Heart left ventricle (tissue), 16 donors: ENCODE measurements around the gene EIF1. TPM values are rescaled to one million over a fixed set of nuclear protein-coding genes. Genes with fewer than 3 reads are reported as not detected.

ENCODE experiments used
- ATAC-seq, 4 donors: fragments of 200-7000 bp; cut with Tn5 transposase; one replicate each; pipeline ENCODE4 v1.9.1; 2020 to 2022; ENCODE audit warnings: moderate library complexity in 4 of 4, mild to moderate bottlenecking in 3 of 4, moderate number of reproducible peaks in 1 of 4
- DNase-seq, 5 donors: peaks; one replicate each; pipeline ENCODE4 v3.0.0-alpha.2; 2020
- H3K27ac ChIP-seq, 12 donors: fragments of 200-600 bp; sonication (generic) in 4 of 12; one replicate each; pipeline versions ENCODE4 v1.5.0 to v1.8.0; 2016 to 2022; ENCODE audit warnings: mild to moderate bottlenecking in 2 of 12
- H3K27me3 ChIP-seq, 9 donors: fragments of 200-600 bp; sonication (generic) in 2 of 9; one replicate each; pipeline versions ENCODE4 v1.5.1 to v1.8.0; 2016 to 2022; ENCODE audit warnings: mild to moderate bottlenecking in 3 of 9
- H3K36me3 ChIP-seq, 9 donors: fragments of 200-600 bp; sonication (generic) in 2 of 9; one replicate each; pipeline versions ENCODE4 v1.5.0 to v1.8.0; 2018 to 2022; ENCODE audit warnings: mild to moderate bottlenecking in 2 of 9
- H3K4me1 ChIP-seq, 12 donors: fragments of 200-600 bp; sonication (generic) in 4 of 12; one replicate each; pipeline versions ENCODE4 v1.5.0 to v1.8.0; 2016 to 2022; ENCODE audit warnings: mild to moderate bottlenecking in 3 of 12
- H3K4me3 ChIP-seq, 12 donors: fragments of 200-600 bp; sonication (generic) in 4 of 12; one replicate each; pipeline versions ENCODE4 v1.5.0 to v1.8.0; 2017 to 2022; ENCODE audit warnings: mild to moderate bottlenecking in 9 of 12, moderate library complexity in 4 of 12
- H3K9me3 ChIP-seq, 12 donors: fragments of 200-600 bp; sonication (generic) in 4 of 12; one replicate each; pipeline versions ENCODE4 v1.5.0 to v1.8.0; 2016 to 2022; ENCODE audit warnings: mild to moderate bottlenecking in 1 of 12
- POLR2A ChIP-seq, 2 donors: fragments of 450-650 bp; IDR thresholded peaks; one replicate each; pipeline ENCODE4 v1.6.1; 2017; ENCODE audit warnings: antibody characterized with exemption in 2 of 2, mild to moderate bottlenecking in 2 of 2, moderate library complexity in 2 of 2
- WGBS, 4 donors: extraction: QIAGEN DNeasy Blood & Tissue Kit in 2 of 4; methylation state at CpG; one replicate each; pipeline versions ENCODE4 v1.1.5 to v1.1.7; 2013 to 2018; 5-methylcytosine and 5-hydroxymethylcytosine counted together
- intact Hi-C, 10 donors: fragments of 100-400 bp; cut with DNase I; formaldehyde crosslinking; loops; one replicate each; pipeline versions ENCODE4 v1.11.1 to v1.14.2; 2022
- polyA plus RNA-seq, 2 donors: library from polyadenylated mRNA; stranded (reverse); fragments of 200-250 nt; gene quantifications; one replicate each; pipeline ENCODE4 v1.2.3, GENCODE V29; 2013
- total RNA-seq, 9 donors: library from RNA; depleted of rRNA in 2 of 9; stranded (reverse); fragments of >200 nt in 2 of 9; fragmentation: NEBNext Ultra II Directional in 3 of 9; extraction: Animal tissue kit (Norgen Biotek cat#: 25700) in 3 of 9; gene quantifications; one replicate each; pipeline versions ENCODE4 v1.1.0 to v1.2.4, GENCODE V29; 2016 to 2023
- TF ChIP-seq, protein P1 (sequence below), 12 donors: fragments of 200-600 bp; sonication (generic) in 4 of 12; IDR thresholded peaks; one replicate each; pipeline versions ENCODE4 v1.5.0 to v1.8.0; 2018 to 2022; ENCODE audit warnings: antibody characterized with exemption in 12 of 12, mild to moderate bottlenecking in 5 of 12
- donor health status: ischemic (EF 13 %, LVEDD 7.1; RV severe dilation, severe dysfunction).
- donor health status: healthy with polysubstance abuse.
- donor health status: DM: no; HTN: yes; CAD: no.
- donor health status: DM: no; HTN: no; CAD: no.
- donor health status: ischemic (EF 25% LVEDD 6.9; RV normal size, moderate dysfunction).
- donor health status: ischemic (EF 25% LVEDD 5.7; RV mildly dilated, moderate dysfunction).
- donor health status: healthy.
- donor health status: DM: yes; HTN: yes; CAD: no.
- donor health status: ischemic (EF 35%, LVEDD 5.7; RV mildly dilated, moderate dysfunction).
- donor health status: nonischemic (EF 11% LVEDD 7.7; RV severe dilation, severe dysfunction).
- donor health status: DM: yes; HTN: yes; CAD: no.
- donor health status: PGD.
- donor health status: ischemic (EF 29% LVEDD 5.4; RV normal size, mild dysfunction).
- donor health status: nonischemic (EF 23%, LVEDD 6.1; RV moderate dilation, normal function).

Gene EIF1
- total and polyA plus RNA-seq, 11 donors: 402 to 1,338 (median 1,111) TPM

DNA sequence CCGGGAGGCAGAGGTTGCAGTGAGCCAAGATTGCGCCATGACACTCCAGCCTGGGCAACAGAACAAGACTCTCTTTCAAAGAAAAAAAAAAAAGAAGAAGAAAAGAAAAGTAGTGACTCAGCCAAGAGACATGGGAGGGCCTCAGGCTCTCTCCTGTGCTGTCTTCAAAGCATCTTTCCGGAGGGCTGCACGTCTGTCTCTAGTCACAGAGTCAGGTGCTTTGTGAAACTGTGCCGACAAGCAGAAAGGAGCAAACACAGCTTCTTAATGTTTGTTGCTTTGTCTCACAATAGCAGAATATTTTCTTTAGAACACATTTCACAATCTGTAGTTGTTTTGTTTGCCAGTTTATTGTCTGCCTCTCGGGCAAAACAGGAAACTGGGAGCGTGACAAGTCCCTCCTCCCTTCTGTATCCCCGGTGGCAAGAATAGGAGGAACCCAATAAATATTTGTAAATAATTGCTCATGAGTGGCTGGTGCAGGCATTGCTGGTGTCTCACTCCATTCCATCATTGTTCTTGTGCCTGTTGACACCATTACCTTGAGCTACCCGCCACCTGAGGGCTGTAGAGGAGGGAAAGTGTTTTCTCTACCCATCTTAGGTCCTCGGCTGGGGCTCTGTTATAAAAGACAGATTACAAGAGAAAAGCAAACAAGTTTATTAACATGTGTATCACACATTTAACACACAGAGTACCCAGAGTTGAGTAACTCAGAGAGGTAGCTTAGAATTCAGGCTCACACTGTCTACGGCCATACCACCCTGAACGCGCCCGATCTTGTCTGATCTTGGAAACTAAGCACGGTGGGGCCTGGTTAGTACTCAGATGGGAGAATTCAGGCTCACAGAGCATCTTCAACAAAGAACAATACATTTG lies 29.0 kb downstream of the EIF1 start:
- peaks cover 0 to 12% (median 0%) of the 10 kb centered on the region in 12 donors for H3K4me1 ChIP-seq
- DNase-seq (no peak), ATAC-seq (no peak)
- TF ChIP-seq, protein P1, sequence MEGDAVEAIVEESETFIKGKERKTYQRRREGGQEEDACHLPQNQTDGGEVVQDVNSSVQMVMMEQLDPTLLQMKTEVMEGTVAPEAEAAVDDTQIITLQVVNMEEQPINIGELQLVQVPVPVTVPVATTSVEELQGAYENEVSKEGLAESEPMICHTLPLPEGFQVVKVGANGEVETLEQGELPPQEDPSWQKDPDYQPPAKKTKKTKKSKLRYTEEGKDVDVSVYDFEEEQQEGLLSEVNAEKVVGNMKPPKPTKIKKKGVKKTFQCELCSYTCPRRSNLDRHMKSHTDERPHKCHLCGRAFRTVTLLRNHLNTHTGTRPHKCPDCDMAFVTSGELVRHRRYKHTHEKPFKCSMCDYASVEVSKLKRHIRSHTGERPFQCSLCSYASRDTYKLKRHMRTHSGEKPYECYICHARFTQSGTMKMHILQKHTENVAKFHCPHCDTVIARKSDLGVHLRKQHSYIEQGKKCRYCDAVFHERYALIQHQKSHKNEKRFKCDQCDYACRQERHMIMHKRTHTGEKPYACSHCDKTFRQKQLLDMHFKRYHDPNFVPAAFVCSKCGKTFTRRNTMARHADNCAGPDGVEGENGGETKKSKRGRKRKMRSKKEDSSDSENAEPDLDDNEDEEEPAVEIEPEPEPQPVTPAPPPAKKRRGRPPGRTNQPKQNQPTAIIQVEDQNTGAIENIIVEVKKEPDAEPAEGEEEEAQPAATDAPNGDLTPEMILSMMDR (IDR thresholded peaks at IDR 0.05): no peak
- no peak for TF ChIP-seq POLR2A (IDR thresholded peaks at IDR 0.05)
- intact Hi-C loops: no loop called here
- H3K36me3 ChIP-seq: no peaks in the 10 kb centered on the region
- H3K9me3 ChIP-seq: no peaks in the 10 kb centered on the region
- no peak overlapping the region for H3K4me3 ChIP-seq
- H3K27me3 ChIP-seq: no peaks in the 10 kb centered on the region
- WGBS, 4 donors: 69 to 72% (median 72%) methylated on average over 15 of the region's 15 CpGs
- H3K27ac ChIP-seq: no peak overlapping the region

DNA sequence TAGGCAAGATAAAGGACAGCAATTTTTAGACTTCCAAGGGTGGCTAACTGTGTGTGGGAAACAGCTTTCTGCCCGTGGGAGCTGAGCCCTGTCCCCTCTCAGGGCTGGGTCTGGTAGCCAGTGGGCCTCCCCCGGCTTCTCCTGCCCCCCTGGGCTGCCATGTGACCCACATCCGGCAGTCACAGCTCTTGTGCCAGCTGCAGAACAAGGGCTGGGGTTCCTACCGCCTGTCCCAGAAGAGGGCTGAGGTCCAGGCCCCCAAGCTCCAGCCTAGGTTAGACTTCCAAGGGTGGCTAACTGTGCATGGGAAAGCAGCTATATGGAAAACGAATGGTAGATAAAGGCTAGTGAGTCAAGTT lies 29.6 kb downstream of the EIF1 start:
- WGBS, 4 donors: 44 to 62% (median 56%) methylated on average over 4 to 5 of the region's 5 CpGs
- Histone ChIP-seq H3K4me3 (no peak overlapping the region), H3K4me1 (peaks cover 0 to 12% (median 0%) of the 10 kb centered on the region in 12 donors), H3K36me3 (no peaks in the 10 kb centered on the region), H3K27me3 (no peaks in the 10 kb centered on the region), H3K9me3 (no peaks in the 10 kb centered on the region), H3K27ac (no peak overlapping the region)
- no peak for ATAC-seq
- no peak for DNase-seq
- intact Hi-C loops: no loop called here
- TF ChIP-seq POLR2A (IDR thresholded peaks at IDR 0.05): no peak
- TF ChIP-seq, protein P1 (IDR thresholded peaks at IDR 0.05): no peak

DNA sequence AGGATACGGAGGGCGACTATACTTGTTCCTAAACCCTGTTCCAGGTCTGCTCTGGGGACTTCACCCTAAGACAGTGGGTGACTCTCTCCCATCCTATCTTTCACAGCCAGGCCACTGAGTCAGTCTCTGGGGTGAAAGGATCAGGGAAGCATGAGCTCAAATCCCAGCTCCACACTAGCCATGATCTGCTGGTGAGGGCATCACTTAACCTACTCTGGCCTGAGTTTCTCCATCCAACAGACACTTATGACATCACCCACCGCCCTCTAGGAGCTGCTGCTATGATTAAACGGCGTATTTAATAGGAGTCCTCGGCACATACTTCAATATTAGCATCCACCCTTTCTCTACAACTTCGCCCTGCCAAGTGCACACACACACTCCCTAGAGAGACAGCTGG lies 33.5 kb downstream of the EIF1 start:
- H3K4me3 ChIP-seq: no peak overlapping the region
- WGBS, 4 donors: 87 to 89% (median 89%) methylated on average over 7 of the region's 7 CpGs
- no peaks in the 10 kb centered on the region for H3K27me3 ChIP-seq

DNA sequence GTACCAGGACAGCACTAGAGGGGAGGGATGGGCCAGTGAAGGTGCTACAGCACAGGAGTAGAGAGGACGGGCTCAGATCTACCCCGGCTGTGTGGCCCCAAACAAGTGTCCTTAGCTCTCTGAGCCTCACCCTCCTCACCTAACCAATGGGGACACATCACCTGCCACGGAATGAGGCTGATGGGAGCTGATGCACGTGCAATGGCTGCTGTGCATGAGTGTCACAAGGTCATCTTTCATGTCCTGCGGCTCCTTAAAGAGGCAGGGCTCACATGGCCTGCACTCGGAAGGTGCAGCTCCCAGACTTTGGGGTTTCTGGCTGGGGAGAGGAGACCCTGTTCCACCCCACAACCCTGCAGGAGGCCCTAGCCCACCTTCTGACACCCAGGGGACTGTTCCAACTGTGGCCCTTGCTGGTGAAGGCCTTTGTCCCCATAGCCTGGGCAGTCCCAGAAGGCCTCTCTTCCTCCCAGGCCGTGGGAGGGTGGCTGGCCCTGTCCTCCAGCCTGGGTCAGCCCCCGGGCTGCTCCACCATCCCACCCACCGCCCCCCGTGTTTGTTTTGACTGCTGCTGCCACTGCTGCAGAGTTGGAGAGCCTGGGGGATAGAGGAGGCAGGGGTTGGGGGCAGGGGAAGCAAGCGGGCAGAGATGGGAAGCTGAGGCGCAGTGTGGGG lies 35.3 kb downstream of the EIF1 start:
- H3K4me3 ChIP-seq: no peak overlapping the region
- H3K27me3 ChIP-seq: no peaks in the 10 kb centered on the region
- no peak for ATAC-seq
- no peaks in the 10 kb centered on the region for H3K9me3 ChIP-seq
- 75 to 86% (median 76%) methylated on average over 7 to 12 of the region's 12 CpGs for WGBS, 4 donors
- H3K27ac ChIP-seq: no peak overlapping the region
- TF ChIP-seq, protein P1 (IDR thresholded peaks at IDR 0.05): no peak
- TF ChIP-seq POLR2A (IDR thresholded peaks at IDR 0.05): no peak
- DNase-seq: no peak
- no peaks in the 10 kb centered on the region for H3K36me3 ChIP-seq
- intact Hi-C loops: no loop called here
- no peaks in the 10 kb centered on the region for H3K4me1 ChIP-seq

More for the DNA sequence above, 33.5 kb downstream of the EIF1 start:
- Histone ChIP-seq H3K27ac (no peak overlapping the region), H3K4me1 (peaks cover 0 to 11% (median 0%) of the 10 kb centered on the region in 12 donors), H3K9me3 (no peaks in the 10 kb centered on the region), H3K36me3 (no peaks in the 10 kb centered on the region)
- TF ChIP-seq, protein P1 (IDR thresholded peaks at IDR 0.05): no peak
- no peak for TF ChIP-seq POLR2A (IDR thresholded peaks at IDR 0.05)
- DNase-seq (no peak), ATAC-seq (no peak)
- intact Hi-C loops: no loop called here
